GM12872 (cell line): ENCODE data around the gene SLC14A1.

Experiments
- TF ChIP-seq, protein P1 (sequence below): IDR thresholded peaks from 3 replicates; pipeline ENCODE4 v1.5.1; 2011; ENCODE audit warnings: low read depth, mild to moderate bottlenecking, low read length, moderate library complexity; ENCODE audit not compliant: insufficient read depth

Gene SLC14A1

DNA sequence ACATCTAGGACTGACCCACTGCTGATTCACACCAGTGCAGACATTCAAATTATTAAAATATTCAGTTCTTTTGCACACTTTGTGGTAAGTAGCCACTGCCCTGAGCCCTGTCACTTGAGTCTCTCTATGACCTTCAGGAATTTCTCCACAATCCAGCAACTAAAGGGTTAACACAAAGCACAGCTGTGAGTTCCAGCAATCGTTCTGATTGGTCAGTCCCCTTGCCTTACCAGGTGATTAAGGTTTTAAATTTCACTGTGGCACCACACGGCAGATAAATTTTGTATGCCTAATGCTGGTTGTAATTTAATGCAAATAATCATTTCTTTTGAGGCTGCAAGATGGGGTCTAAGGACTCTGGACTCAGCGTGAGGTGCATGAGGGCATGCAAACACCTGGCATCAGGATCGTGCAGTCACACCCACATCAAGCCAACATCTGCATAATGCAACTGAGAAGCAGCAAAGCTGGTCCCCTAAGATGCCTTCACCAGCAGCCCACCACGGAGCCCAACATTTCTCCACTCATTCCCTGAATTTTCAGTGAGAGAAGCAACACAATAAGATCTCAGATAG is 36.6 kb downstream of the SLC14A1 start:
- TF ChIP-seq, protein P1, sequence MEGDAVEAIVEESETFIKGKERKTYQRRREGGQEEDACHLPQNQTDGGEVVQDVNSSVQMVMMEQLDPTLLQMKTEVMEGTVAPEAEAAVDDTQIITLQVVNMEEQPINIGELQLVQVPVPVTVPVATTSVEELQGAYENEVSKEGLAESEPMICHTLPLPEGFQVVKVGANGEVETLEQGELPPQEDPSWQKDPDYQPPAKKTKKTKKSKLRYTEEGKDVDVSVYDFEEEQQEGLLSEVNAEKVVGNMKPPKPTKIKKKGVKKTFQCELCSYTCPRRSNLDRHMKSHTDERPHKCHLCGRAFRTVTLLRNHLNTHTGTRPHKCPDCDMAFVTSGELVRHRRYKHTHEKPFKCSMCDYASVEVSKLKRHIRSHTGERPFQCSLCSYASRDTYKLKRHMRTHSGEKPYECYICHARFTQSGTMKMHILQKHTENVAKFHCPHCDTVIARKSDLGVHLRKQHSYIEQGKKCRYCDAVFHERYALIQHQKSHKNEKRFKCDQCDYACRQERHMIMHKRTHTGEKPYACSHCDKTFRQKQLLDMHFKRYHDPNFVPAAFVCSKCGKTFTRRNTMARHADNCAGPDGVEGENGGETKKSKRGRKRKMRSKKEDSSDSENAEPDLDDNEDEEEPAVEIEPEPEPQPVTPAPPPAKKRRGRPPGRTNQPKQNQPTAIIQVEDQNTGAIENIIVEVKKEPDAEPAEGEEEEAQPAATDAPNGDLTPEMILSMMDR, result no peak

DNA sequence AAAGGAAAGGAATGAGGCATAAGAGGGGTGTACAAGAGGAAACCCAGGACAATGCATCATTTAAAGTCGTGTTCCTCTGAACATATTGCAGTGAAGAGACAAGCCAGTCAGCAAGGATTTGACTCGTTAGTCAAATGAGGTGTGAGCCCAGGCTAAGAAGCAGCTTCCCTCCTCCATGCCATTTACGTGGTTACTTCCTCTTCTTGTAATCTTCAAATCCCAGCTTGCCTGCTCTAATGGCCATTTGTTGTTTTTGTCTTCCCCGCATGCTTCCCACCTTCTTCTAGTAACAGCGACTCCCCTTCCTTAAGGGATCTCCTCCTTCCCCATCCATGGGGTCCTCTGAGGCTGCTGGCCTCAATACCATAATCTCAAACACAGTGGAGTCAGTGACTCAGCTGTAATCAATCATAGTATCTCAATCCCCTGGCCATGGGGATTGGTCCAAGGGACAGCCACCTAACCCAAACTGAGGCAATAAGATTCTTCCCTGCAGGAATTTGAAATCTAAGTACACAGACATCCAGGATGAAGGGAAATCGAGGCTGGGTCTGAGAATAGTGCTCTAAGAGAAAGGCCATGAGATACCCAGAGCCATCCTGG is 37.6 kb downstream of the SLC14A1 start:
- TF ChIP-seq, protein P1, result no peak

DNA sequence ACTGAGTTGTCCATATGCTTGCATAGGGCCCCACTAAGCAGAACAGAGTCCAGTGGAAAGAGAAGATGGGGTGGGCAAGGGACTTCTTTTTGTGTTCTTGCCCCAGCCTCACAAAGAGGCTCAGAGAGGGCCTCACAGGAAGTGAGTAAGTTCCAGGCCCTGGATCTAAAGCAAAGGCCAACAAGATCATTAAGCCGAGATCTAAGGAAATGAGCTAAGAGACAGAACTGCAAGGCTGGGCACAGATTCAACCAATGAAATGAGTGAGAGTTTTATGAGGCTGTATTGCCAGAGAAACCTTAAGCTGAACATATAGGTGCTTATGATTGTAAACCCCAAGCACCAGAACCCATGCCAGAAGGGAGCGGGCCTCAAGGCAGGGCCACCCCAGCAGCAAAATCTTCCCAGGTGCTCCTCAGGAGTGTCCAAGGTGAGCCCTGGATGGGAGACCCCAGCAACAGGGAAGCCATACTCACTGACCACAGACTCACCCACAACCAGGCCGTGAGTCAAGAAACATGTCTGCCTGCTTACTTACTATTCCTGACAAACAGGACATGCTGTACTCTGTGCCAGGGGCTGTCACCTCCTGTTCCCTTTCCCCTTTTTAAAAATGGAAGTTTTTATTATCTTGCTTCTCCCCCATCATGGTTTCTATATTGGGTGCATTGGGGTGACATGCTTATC is 40.2 kb downstream of the SLC14A1 start:
- TF ChIP-seq, protein P1, result no peak

DNA sequence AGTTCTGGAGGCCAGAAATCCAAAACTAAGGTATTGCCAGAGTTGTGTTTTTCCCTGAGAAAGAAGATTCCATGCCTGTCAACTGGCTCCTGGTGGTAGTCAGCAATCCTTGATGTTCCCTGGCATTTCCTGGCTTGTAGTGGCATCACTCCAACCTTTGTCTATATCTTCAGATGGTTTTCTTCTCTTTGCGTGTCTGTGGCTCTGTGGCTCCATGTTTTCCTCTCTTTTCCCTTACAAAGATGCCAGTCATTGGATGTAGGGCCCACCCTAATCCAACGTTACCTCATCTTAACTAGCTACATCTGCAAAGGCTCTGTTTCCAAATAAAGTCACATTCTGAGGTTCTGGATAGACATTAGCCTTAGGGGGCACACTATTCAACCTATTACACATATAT is 41.8 kb downstream of the SLC14A1 start:
- TF ChIP-seq, protein P1, result no peak

DNA sequence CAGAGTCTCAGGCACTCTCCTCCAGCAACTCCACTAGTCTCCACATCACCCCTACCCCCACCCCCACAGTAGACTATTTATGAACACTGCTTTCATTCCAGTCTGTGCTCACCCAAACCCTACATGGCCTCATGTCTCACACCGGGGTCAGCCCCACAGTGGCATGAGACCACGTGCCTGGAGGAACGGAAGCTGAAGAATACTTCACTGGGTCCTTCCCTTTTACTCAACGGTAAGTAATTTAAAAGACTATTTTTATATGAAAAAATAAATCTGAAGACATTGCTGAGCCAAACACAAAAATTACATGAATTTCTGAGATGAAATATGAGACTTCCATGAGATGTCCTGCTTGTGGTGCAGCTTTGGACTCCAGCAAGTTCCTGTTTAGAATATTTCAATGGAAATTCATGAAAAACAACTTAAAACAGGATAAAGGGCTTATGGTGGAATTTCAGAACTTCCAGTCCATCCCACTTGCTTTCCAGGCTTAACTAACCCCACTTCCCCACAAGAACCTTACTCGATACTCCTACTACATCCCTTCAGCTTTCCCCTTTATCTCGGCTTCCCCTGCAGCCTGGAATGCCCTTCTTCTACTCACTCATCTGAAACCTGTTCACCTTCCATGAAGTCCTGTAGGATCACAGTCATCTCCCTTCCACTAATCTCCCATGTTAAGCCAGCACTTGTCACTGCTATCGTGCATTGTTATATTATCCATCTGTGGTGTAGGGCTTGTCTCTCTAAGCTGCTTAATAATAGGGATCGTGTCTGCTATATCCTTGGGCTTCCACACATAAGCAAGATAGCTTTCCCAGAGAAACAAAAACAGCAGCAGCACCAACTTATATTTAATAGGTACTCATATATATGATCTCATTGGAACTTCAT is 47.9 kb downstream of the SLC14A1 start:
- TF ChIP-seq, protein P1, result no peak

DNA sequence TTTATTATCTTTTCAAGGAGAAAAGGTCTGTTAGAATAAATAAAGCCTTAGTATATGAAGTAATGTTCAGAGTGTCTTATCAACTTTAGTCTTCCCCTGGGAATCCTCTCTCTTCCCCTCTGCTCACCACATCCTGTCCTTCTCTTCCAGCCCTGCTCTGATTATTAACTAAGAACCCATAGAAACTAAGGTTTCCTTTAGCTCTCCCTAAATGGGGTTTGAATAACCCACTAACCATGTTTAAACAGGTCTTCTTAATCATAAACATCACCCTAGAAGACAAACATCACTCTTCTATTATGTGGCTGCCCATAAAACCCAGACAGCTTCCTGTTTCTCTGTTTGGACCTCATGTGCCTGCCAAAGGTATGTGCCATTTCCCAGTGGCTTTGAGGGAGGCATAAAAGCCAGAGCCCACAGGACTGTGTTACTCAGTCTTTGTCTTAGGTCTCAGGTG is 50.1 kb downstream of the SLC14A1 start:
- TF ChIP-seq, protein P1, result no peak

DNA sequence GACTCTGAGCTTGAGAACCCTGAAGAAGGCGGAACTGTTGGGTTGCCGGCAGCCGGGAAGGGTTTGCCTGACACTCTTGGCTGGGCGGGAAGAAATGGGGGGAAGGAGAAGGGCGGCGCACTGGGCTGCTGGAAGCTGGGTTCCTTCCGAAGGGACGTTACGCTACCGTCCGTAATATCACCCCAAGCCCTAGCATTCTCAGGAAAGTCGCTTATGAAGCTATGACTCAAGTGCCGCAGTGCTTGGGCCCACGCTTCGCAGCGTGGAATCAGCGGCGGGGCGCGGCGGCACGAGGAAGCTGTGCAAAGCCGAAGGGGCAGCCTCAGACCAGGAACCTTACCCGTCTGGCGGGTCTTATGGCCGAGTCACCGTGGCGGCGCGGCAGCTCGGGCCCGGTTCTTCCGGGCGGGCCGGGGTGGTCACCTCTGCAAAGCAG is 51.3 kb downstream of the SLC14A1 start:
- TF ChIP-seq, protein P1, result no peak
